NCI-H524 treated with DMSO at 0.1 percent for 48 hours (cell line): ENCODE measurements around the gene WIPI1.
"Not testable (repeated sequence)": the region's sequence is repeated elsewhere in the genome, so short reads cannot be mapped to it uniquely, and the experiment has no call there.

ENCODE experiments used
- DNase-seq: peaks from one replicate; lab custom pipeline; 2025; lab: John Stamatoyannopoulos, UW

The WIPI1 gene

DNA sequence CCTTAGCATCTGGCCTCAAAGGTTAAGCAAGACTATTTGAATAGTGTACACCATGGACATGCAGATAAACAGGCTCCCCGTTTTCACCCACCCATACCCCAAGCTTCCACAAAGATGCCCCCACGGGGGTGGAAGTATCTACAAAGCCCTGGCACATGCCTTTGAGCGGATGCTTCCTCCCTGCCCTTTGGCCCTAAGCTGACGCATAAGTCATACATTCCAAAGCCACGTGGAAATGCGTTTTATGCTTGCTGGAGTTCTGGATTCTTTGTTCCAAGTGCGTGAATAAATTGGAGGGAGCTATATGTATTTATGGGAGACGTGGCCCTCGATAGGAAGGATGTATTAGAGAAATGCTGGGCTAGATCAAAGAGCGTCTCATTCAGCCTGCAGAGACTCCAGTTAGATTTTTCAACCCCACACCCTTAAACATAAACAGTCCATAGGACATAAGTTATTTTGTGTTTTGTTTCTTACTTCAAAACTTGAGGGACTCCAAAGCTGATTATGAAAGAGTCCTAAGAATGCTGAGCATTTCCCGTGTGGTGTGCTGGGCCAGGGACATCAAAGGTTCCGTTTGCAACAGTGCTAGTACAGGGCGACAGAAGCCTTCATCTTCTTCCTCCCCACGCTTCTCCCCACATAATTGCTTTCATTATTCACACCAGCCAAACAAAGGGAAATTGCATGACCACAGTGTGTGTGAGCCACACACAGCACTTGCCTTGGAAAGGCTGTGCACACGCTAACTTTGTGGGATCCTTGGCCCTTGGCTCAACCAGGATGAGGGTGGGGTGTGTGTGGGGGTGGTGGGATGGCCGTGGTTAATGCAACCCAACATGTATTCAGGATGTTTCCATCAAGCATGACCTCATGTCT is 73.6 kb downstream of the WIPI1 start:
- DNase-seq, result no peak

DNA sequence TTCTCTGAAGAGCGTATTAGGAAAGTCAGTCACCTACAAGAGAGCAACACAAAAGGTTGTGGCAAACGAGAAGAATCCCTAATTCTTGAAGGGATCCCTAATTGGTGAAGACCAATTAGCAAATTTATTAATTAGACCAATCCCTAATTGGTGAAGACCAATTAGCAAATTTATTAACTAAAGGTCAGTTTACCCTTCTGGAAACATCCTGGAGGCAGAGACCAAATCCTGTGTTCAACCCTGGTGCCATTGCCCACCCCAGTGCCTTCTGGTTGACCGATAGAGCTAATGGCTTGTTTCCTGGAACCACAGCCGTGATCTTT is 74.2 kb downstream of the WIPI1 start:
- no peak for DNase-seq

- no peak for DNase-seq
Observed at GRCh38 chr17:68382582-68383085, 74.7 kb downstream of the WIPI1 start.

GRCh38 chr17:68381076-68381900 is 76.0 kb downstream of the WIPI1 start:
- DNase-seq, result no peak

DNA sequence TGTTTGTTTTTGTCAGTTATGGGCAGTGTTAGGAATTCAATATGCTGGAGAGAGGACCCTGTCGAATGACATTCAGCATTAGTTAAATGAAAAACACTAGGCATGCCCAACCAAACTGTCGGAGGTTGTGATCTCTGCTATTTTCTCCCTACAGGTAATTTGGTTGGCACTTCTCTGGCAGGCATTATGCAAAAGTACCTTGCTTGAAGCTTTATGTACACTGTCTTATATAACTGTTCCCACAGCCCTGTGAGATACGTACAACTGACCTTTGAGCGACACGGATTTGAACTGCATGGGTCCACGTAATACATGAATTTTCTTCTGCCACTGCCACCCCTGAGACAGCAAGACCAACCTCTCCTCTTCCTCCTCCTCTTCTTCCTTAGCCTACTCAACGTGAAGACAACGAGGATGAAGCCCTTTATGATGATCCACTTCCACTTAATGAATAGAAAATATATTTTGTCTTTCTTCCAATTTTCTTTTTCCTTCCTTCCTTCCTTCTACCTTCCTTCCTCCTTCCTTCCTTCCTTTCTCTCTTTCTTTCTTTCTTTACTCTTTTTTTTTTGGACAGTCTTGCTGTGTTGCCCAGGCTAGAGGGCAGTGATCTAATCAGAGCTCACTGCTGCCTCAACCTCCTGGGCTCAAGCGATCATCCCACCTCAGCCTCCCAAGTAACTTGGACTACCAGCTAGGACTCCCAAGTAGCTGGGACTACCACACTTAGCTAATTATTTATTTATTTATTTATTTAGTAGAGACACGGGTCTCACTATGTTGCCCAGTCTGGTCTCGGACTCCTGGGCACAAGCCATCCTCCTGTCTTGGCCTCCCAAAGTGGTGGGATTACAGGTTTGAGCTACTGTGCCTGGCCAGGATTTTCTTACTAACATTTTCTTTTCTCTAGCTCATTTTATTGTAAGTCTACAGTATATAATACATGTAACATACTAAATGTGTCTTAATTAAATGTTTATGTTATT is 77.3 kb downstream of the WIPI1 start:
- DNase-seq, result no peak

GRCh38 chr17:68379177-68379510 is 78.2 kb downstream of the WIPI1 start:
- no peak for DNase-seq

DNA sequence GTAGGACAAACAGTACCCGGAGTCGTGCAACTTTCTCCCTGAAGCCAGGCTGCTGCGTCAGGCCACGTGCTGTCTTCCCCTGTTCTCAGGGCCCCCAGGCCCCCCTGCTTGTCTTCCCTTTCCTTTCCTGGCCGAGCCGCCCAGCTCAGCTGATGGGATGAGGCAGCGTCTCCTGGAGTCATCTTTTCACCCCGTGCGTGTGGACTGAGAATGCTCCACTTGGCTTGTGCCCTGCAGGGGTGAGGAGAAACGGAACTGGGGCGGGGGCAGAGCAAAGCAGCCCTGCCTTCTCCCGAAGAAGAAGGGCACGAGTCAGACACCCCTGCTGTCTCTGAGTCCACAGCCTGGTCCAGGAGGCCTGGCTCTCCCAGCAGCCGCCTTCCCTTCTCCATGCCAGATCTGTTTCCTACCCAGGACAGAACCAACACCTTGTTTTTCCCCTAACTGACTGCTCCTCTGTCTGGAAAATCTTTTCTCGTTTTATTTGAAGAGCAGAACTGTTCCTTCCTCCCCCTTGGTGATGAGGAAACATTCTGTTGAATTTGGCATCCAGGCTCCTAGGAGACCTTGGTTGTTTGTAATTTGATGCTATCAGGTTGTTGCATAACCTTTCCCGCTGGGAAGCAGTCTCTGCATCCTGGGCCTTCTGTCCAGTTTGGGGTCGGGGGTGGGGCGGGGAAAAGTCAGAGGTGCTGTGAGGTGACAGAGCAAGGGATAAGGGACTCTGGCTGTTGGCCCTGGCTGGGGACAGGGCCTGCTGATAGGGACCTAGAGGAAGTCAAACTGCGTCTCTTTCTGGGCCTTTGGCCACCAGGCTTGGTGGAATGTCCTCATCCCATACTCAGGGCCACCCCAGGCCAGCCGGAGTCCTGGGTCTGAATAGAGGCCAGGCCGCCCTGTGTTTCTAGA is 78.8 kb downstream of the WIPI1 start:
- DNase-seq, result no peak

DNA sequence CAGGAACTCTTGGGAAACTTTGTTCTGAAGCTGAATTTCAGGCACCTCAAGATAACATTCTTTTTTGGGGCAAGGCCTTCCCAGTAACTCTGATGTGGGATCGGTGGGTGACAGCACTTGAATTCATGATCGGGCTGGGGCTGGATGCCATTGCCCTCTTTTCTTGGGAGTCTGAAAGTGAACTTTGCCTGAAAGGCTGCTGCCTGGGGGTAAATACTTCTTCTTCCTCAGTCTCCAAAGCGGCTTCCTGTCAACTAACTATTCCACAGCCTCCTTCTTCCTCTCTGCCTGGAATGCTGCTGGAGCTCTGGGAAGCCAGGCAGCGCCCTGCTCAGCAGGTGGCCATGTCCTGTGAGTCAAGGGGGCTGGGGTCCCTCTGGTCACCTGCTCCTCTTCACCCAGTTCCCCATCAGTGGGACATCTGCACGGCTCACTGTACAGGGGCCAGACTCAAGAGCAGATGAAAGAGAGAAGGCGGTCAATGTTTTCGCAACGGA is 79.5 kb downstream of the WIPI1 start:
- no peak for DNase-seq

GRCh38 chr17:68376178-68376577 is 81.1 kb downstream of the WIPI1 start:
- not testable (repeated sequence) for DNase-seq

- DNase-seq, result no peak
Observed at GRCh38 chr17:68375566-68375965, 81.7 kb downstream of the WIPI1 start.
